Transverse colon (tissue), 4 donors: ENCODE results near the gene G6PC1.

Experiments used
- CTCF ChIP-seq, 5 experiments: fragments of 200-600 bp in 3 of 5; fragments of 450-650 bp in 2 of 5; sonication (generic) in 3 of 5; IDR thresholded peaks; 1 replicate in 2 of 5; 2 replicates in 3 of 5; pipeline ENCODE4 v1.5.1; 2016 to 2017; ENCODE audit warnings: antibody characterized with exemption in 5 of 5, inconsistent platforms in 3 of 5, mild to moderate bottlenecking in 2 of 5, moderate library complexity in 1 of 5
- POLR2A ChIP-seq: fragments of 450-650 bp; IDR thresholded peaks from one replicate; pipeline ENCODE4 v1.6.1; 2016; ENCODE audit warnings: antibody characterized with exemption, mild to moderate bottlenecking, moderate library complexity
- POLR2AphosphoS5 ChIP-seq, 3 donors: sonication (generic); formaldehyde crosslinking; IDR thresholded peaks; one replicate each; pipeline ENCODE4 v1.6.1; 2016; ENCODE audit warnings: antibody characterized with exemption in 3 of 3

- TF ChIP-seq CTCF (IDR thresholded peaks at IDR 0.05) (no peak), POLR2A (no peak), POLR2AphosphoS5 (IDR thresholded peaks at IDR 0.05) (no peak)
Measured at GRCh38 chr17:42853968-42854790, 46.4 kb upstream of the G6PC1 start.
